HG03354 (cell line): ENCODE results near the gene SLC11A2.
"Not testable (repeated sequence)": the region's sequence is repeated elsewhere in the genome, so short reads cannot be mapped to it uniquely, and the experiment has no call there.

Experiments used
- ATAC-seq: cut with Tn5 transposase; IDR thresholded peaks from one replicate; pipeline ENCODE4 v1.9.1; 2021; ENCODE audit warnings: mild to moderate bottlenecking; ENCODE audit not compliant: unreplicated experiment, poor library complexity, severe bottlenecking

The SLC11A2 gene

GRCh38 chr12:50954789-50955188 is 71.4 kb downstream of the SLC11A2 start:
- ATAC-seq, result not testable (repeated sequence)

- no peak for ATAC-seq
Measured at GRCh38 chr12:50953047-50953446, 73.1 kb downstream of the SLC11A2 start.

- no peak for ATAC-seq
Measured at GRCh38 chr12:50952510-50952909, 73.7 kb downstream of the SLC11A2 start, which contains the start of gene HIGD1C. TSS of gene HIGD1C (plus strand) at chr12:50952544. CDS start at chr12:50953999, 1,455 bp downstream.

- ATAC-seq, result no peak
Measured at GRCh38 chr12:50951112-50951511, 75.1 kb downstream of the SLC11A2 start.

GRCh38 chr12:50949801-50950302 is 76.3 kb downstream of the SLC11A2 start:
- ATAC-seq, result no peak

- ATAC-seq, result no peak
Measured at GRCh38 chr12:50948798-50949197, 77.4 kb downstream of the SLC11A2 start.

- ATAC-seq, result no peak
Measured at GRCh38 chr12:50947933-50948626, 78.1 kb downstream of the SLC11A2 start.

GRCh38 chr12:50937653-50938052 is 88.5 kb downstream of the SLC11A2 start:
- ATAC-seq, result no peak

- no peak for ATAC-seq
Measured at GRCh38 chr12:50936821-50937530, 89.2 kb downstream of the SLC11A2 start.

- ATAC-seq, result no peak
Measured at GRCh38 chr12:50934981-50935807, 91.0 kb downstream of the SLC11A2 start.

GRCh38 chr12:50934371-50934851 is 91.8 kb downstream of the SLC11A2 start:
- no peak for ATAC-seq

GRCh38 chr12:50933459-50934124 is 92.6 kb downstream of the SLC11A2 start:
- ATAC-seq, result no peak

GRCh38 chr12:50932787-50933280 is 93.3 kb downstream of the SLC11A2 start:
- ATAC-seq, result no peak

- ATAC-seq, result not testable (repeated sequence)
Measured at GRCh38 chr12:50930477-50930876, 95.7 kb downstream of the SLC11A2 start.

GRCh38 chr12:50929831-50930230 is 96.4 kb downstream of the SLC11A2 start:
- no peak for ATAC-seq
